GM19455 (cell line): ENCODE results near the gene ARL10.

Experiments used
- ATAC-seq: cut with Tn5 transposase; IDR thresholded peaks from one replicate; pipeline ENCODE4 v1.9.1; 2021; ENCODE audit not compliant: unreplicated experiment

Gene ARL10, protein sequence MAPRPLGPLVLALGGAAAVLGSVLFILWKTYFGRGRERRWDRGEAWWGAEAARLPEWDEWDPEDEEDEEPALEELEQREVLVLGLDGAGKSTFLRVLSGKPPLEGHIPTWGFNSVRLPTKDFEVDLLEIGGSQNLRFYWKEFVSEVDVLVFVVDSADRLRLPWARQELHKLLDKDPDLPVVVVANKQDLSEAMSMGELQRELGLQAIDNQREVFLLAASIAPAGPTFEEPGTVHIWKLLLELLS

DNA sequence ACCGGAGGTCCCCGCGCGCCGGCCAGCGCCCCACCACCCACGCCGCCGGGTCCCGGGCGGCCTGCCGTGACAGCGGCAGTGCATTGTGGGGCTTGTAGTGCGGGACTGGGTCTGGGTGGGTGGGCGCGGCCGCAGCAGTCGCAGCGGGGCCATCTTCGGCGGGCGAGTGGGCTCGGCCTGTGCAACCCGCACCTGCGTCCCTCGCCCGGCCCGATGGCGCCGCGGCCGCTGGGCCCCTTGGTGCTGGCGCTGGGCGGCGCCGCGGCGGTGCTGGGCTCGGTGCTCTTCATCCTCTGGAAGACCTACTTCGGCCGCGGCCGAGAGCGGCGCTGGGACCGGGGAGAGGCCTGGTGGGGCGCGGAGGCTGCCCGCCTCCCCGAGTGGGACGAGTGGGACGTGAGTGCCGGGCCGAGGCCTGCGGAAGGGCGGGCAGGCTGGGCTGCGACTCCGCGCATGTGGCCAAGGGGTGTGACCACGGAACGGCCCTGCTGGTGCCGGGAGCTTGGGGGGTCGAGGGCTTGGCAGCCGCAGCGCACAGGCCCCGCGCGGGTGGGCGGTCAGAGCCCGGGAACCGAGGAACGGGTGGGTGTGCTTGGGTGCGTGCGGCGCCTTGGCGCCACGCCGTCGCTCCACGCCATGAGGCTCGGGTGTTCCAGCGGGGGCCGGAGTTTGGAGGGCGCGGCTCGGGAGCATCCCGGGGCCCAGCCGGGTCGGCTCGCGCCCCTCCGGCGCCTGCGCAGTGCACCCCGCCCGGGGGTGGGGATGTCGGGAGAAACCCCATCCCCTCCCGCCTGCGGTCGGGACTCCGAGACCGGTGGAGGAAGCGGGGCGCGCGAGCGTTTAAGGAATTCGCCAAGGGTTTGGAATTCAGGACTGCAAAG, at the start of gene ARL10:
Gene ARL10 (plus strand): TSS at position 137 of the 881 bp plus-strand sequence. CDS start 77 bp downstream, at position 214.
- peak; percentile 25 for ATAC-seq

DNA sequence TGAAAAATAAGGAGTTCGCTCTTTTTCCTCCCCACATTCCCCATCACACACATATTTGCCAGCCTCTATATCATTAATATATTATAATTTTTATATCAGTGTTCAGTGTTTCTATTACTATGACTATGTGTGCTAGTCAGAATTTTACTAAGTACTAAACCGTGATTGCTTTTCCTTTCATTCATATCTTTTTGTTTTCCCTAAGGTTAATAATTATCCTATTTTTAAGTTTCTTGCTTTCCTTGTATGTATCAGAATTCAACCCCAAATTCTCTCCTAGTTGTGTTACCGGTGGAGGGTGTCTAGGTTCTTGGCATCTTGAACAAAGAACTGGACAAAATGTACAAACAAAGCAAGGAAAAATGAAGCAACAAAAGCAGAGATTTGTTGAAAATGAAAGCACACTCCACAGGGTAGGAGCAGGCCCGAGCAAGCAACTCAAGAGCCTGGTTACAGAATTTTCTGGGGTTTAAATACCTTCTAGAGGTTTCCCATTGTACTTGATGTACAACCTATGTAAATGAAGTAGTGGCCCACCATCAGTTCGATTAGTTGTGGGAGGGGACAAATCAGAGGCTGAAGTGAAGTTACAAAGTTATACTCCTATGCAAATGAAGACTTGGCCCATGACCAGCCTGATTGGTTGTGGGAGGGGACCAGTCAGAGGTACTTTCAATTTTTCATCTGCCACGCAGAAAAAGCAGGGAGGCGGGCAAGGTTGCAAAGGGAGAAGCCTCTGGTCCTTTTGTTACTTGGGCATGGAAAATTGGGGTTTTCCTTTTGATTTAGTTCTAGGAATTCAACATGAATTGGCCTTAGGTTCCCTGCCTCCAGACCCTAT, 47.5 kb upstream of the ARL10 start:
- no peak for ATAC-seq

GRCh38 chr5:176319827-176320554, 45.3 kb upstream of the ARL10 start:
- ATAC-seq: no peak

DNA sequence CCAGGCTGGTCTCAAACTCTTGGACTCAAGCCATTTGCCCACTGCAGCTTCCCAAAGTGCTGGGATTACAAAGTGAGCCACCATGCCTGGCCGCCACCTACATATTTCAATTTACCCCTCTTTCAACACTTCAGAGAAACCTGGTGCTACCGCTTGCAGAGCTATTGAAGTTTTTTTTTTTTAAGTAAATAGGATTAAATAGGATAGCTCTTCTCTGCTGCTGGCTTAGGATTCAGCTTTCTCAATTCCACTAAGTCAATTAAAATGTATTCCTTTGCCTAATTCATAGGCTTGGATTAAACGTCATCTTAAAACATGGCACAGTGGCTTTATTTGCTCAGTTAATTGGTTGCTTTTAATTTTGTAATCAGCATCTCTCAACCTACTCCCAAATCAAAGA, 44.7 kb upstream of the ARL10 start:
- no peak for ATAC-seq

DNA sequence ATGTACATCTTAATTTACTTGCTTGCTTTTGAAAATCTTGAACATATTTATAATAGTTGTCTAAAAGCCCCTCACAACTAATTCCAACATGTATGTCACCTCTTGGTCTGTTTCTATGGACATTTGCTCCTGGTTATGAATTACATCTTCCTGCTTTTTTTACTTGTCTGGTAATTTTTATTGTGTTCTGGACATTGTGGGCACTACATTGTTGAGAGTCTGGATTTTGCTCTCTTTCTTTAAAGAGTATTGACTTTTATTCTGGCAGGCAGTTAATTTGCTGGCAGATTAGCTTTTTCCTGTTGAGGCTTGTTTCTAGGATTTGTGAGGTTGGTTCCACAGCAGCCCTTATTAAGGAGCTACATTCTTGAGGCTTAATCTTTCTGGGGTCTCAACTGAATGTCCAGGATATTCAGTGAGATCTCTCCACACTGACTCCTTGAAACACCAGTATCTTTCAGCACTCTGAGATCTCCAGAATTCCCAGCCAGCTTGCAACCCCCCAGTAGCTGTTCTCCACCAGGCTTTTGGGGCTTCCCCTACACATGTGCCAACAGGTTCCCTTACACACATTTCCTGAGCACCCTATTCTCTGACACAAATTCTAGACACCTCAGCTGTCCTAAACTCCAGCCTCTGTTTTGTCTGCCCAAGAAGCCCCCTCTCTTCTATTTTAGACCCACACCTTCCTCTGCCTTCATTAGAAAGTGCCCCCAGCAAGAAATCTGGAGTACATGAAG, 31.1 kb upstream of the ARL10 start:
- ATAC-seq: no peak

DNA sequence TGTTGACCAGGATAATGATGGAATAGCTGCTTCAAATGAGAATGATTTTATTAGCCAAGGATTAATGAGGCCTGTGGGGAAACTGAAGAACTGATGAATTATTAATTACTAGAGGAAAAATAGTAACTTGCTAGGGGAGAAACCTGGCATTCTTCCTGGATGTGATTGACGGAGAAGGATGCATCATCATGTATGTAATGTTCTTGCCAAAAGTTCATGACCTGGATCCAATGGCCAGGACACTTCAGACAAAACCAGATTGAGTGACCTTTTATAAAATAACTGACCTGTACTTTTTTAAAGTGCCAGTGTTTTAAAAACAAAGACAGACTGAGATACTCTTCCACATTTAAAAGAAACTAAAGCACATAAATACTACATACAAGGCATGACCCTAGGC, 27.4 kb upstream of the ARL10 start:
- no peak for ATAC-seq

GRCh38 chr5:176339304-176339703, 26.0 kb upstream of the ARL10 start:
- no peak for ATAC-seq

- ATAC-seq: no peak
Observed at GRCh38 chr5:176341325-176342157, 23.7 kb upstream of the ARL10 start.

- no peak for ATAC-seq
Observed at GRCh38 chr5:176342158-176342483, 23.2 kb upstream of the ARL10 start.

DNA sequence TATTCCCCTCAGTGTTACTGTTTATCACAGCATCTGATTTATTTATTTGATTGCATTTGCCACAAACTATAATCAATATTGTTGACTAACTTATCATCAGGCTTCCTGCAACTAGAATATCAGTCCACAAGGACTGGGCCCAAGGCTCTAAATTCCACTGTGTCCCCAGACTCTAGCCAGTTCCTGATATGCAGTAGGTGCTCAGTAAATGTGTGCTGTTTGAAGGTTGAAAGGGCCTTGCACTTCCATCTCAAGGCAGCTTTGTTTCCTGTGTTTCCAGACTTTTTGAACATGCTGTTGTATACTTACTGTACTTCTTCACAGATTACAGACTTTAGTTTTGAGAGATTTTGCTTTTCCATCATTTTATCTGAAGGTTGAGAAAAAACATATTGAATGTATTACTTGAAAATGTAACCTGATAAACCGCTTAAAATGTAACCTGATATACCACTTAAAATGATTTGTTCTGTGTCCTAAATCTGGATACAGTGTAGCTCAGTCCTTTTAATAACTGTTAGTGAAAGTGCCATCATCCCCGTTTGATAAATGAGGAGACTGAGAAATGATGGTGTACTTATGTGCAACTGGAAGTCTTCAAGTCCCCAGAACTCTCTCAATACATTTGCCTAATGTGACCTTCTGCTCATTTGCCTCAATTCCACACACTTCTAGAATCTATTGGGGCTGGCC, 22.4 kb upstream of the ARL10 start:
- no peak for ATAC-seq

- no peak for ATAC-seq
Observed at GRCh38 chr5:176350416-176350815, 14.9 kb upstream of the ARL10 start.

DNA sequence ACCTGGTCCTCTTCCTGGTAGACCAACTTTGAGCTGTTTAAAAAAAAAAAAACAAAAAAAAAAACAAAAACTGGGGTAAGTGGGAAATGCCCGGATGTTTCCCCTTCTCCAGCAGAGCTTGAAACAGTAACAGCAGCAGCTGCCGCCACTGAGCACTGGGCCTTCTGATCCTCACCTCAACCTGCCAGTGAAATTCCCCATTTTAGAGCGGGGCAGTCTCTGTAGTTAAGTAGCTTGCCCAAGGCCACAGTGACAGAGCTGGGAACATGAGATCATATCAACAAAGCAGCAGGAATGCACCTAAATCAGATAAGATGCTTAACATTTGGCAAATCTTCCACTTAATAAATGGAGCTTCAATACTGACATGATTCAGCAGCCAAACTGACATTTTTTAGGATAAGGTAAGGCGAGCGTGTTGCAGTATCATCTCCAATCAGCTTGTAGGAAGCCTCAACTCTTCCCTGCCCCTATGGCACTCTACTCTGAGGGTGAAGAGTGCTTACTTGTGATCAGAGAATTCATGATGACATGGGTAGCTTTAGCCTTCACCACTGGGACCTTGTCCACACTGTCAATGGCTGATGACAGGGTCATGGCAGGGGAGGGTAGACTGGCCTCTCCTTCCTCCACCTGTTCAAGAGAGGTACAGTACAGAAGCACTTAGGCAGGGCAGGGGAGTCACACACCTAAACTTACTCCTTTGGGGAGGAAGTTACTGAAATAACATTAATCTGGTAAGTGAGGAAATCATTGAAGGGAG, 13.0 kb upstream of the ARL10 start:
- ATAC-seq: no peak

GRCh38 chr5:176353533-176353932, 11.8 kb upstream of the ARL10 start:
- ATAC-seq: no peak

DNA sequence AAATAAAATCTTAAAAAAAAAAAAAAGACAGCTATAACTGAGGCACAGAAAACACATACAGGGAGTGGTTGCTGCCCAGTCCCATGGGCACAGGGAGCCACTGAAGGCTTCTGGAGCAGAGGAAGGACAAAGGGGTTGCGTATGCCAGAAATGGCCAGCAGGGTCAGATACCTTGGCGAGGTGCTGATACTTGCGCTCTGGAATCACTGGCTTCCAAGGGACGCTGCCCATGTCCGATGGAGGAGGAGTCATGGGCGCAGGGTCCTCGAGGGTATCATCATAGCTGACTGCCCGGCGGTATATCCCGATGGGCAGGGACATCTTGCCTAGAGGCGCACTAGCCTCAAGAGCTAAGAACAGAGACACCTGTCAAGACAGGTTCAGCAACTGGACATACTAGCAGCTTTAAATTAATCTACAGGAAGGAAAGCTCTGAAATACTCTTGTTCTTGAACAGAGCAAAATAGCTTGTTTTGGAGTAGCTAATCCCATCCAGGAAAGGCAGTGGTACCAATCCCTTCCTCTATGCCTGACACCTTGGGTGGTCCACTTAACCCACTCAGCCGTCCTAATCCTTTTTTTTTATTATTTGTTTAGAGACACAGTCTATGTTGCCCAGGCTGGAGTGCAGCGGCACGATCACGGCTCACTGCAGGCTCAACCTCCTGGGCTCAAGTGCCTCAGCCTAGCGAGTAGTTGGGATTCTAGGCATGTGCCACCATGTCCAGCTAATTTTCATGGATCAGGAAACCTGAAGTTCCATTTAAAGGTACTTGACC, 9.7 kb upstream of the ARL10 start:
- no peak for ATAC-seq

GRCh38 chr5:176356179-176356566, 9.1 kb upstream of the ARL10 start:
- ATAC-seq: no peak

- ATAC-seq: no peak
Observed at GRCh38 chr5:176359658-176360057, 5.6 kb upstream of the ARL10 start.

DNA sequence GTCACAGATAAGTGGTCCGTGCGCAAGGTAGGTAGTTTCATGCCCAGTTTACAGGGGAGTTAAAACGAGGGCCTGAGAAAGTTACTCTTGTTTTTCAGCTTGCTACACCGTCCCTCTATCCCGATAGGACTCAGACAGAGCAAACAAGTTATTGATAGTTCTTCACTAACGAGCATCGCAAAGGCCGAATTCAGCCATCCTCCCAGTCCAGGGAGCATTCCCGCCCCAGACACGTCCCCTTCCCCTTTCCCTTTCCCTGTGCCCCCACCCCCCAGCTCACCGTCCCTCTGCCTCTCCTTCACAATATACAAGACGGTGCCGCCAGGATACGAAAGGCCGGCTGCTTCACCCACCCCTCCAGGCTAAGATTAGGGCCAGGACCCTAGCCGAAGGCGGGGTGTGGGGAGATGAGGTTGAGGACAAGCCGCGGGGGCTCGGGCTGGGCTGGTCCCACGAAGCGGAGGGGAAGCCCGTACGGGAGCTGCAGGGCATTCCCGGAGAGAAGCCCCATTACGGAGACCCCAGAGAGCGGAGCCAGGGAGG, 4.3 kb upstream of the ARL10 start:
- ATAC-seq: no peak
